Measurements from ENCODE around the gene HINT2.

The HINT2 gene

GRCh38 chr9:35774907-35775635, 39.8 kb downstream of the HINT2 start:
- DNase-seq (ENCODE audit: low read depth in 2 of 2): no peak

- no peak for DNase-seq (ENCODE audit: low read depth in 2 of 2)
These were observed 42.9 kb downstream of the HINT2 start for GRCh38 chr9:35771943-35772342.

DNA sequence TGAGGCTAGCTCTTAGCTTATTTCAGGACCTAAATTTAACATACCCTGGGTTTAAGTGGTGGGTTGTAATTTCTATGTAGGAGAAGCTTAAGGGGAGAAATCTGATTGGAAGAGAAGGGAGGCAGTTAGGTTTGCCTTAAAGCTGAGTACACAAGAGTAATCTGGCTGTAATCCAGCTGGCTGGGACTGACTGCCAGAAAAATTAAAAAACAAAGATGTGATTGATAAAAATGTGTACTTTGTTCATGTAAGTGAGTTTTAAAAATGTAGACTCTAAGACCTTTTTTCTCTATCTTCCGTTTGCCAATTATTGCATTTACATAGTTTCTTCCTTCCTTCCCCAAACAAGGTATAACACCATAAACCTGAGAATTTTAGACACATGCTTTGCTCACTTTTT, 43.3 kb downstream of the HINT2 start:
- no peak for DNase-seq (ENCODE audit: low read depth in 2 of 2)

DNA sequence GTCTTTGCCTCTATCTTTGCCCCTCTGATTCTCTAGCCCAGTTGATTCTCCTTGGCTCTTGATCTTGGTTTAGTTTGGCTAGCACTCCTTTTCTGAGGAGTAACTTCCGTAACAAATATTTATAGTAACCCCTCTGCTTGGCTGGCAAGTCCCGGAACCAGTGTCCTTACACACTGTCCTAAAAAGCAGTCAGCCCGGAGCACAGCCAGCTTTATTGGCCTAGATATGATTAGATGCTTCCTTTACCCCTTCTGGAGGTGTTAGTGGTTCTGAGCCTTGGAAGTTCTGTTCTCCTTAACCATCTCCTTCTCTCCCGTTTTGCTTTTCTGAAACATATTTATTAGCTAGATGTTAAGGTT, 43.8 kb downstream of the HINT2 start:
- DNase-seq (ENCODE audit: low read depth in 2 of 2): no peak

- DNase-seq (ENCODE audit: low read depth in 2 of 2): no peak
These were observed 45.1 kb downstream of the HINT2 start for GRCh38 chr9:35769763-35770162.

DNA sequence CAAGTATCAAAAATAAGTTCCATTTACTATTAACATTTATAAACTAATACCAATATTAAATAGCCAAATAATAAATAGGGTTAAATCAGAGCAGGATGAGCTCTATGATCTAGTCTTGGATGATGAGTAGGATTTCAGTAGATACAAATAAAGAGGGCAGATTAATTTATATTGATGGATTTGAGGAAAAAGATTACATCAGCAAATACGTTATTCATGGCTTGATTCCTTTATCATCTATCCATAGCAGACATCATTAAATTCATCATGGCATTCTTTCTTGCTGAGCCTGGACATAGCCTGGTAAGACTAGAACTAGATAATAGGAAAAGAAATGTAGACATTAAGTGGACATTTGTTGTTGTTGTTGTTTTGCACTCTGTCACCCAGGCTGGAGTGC, 47.4 kb downstream of the HINT2 start:
- DNase-seq (ENCODE audit: low read depth in 2 of 2): no peak

GRCh38 chr9:35766997-35767396, 47.8 kb downstream of the HINT2 start:
- DNase-seq (ENCODE audit: low read depth in 2 of 2): no peak

DNA sequence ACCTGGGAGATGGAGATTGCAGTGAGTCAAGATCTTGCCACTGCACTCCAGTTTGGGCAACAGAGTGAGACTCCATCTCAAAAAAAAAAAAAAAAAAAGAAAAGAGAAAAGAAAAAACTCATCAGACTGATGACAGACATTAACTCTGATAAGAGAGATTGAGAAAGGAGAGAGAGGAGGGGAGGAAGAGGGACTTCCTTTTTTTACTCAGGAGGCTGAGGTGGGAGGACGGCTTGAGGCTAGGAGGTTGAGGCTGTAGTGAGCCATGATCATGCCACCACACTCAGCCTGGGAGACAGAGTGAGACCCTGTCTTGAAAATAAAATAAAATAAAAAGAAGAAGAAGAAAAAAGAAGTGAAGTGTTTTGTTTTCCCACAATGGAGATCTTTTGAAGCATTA, 51.0 kb downstream of the HINT2 start:
- DNase-seq (ENCODE audit: low read depth in 2 of 2): no peak

DNA sequence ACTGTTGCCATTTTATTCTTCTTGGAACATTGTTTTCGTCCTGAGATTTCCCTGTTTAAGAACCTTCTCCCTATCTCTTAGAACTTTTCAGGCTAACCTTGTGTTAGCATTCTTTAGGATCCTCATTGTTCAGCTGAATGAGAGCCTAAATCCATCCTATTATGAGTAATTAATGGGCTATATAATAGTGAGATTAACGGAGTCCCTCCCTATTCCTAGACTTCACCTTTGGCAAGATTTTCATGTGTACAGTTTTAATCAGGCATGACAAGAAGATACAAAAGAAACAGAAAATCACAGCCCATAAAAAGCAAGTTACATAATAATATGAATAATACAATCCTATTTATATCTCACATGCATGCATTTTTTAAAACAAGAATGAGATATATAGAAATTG, 51.7 kb downstream of the HINT2 start:
- DNase-seq (ENCODE audit: low read depth in 2 of 2): no peak

Measured in activated CD4-positive, alpha-beta T cell treated with anti-CD3 and anti-CD28 coated beads for 24 hours (primary cell).